Adrenal gland (tissue), 5 donors: ENCODE data around the gene CFAP97.

Experiments
- CTCF ChIP-seq, 6 experiments: fragments of 450-650 bp in 4 of 6; fragments of 200-600 bp in 2 of 6; sonication (generic) in 1 of 6; IDR thresholded peaks; 1 replicate in 5 of 6; 2 replicates in 1 of 6; pipeline versions ENCODE4 v1.5.1 to v1.8.0; 2016 to 2021; ENCODE audit warnings: antibody characterized with exemption in 6 of 6, mild to moderate bottlenecking in 2 of 6, moderate library complexity in 1 of 6
- POLR2A ChIP-seq, 2 donors: fragments of 450-650 bp; IDR thresholded peaks; one replicate each; pipeline ENCODE4 v1.6.1; 2017; ENCODE audit warnings: antibody characterized with exemption in 2 of 2, mild to moderate bottlenecking in 2 of 2, moderate library complexity in 1 of 2
- donor health status: DM: no; HTN: no; CAD: no.

- TF ChIP-seq CTCF (IDR thresholded peaks at IDR 0.05) (no peak), POLR2A (IDR thresholded peaks at IDR 0.05) (no peak)
These were observed 40.1 kb upstream of the CFAP97 start for GRCh38 chr4:185243879-185244278.
